Activated CD8-positive, alpha-beta memory T cell treated with anti-CD3 and anti-CD28 coated beads, Interleukin-2, amount 50 U/mL, for 4 hours (primary cell): ENCODE data around the gene PIP5K1A.
A peak's percentile ranks its signal among the peaks of the same experiment; 100 is the strongest.
"Not testable (repeated sequence)": the region's sequence is repeated elsewhere in the genome, so short reads cannot be mapped to it uniquely, and the experiment has no call there.

Source experiments
- DNase-seq: peaks from one replicate; pipeline ENCODE4 v3.0.0-alpha.2; 2020

PIP5K1A gene

GRCh38 chr1:151193856-151194255, 4.5 kb upstream of the PIP5K1A start:
- DNase-seq, result no peak

GRCh38 chr1:151194894-151195594, 3.3 kb upstream of the PIP5K1A start:
- DNase-seq, result not testable (repeated sequence)

GRCh38 chr1:151196292-151196800, 2.0 kb upstream of the PIP5K1A start:
- DNase-seq, result peak; percentile 42

- DNase-seq, result no peak
Observed at GRCh38 chr1:151197863-151198253, 494 bp upstream of the PIP5K1A start.

GRCh38 chr1:151199873-151200581, 1.7 kb downstream of the PIP5K1A start:
- DNase-seq, result no peak

- DNase-seq, result not testable (repeated sequence)
Observed at GRCh38 chr1:151205381-151205965, 7.1 kb downstream of the PIP5K1A start.

GRCh38 chr1:151210830-151211229, 12.5 kb downstream of the PIP5K1A start:
- DNase-seq, result no peak

GRCh38 chr1:151211972-151212705, 13.8 kb downstream of the PIP5K1A start:
- no peak for DNase-seq

- DNase-seq, result no peak
Observed at GRCh38 chr1:151213560-151213959, 15.2 kb downstream of the PIP5K1A start.

- no peak for DNase-seq
Observed at GRCh38 chr1:151221616-151222015, 23.3 kb downstream of the PIP5K1A start.

GRCh38 chr1:151222130-151222529, 23.8 kb downstream of the PIP5K1A start:
- DNase-seq, result no peak

GRCh38 chr1:151235235-151235634, 36.9 kb downstream of the PIP5K1A start:
- no peak for DNase-seq

- no peak for DNase-seq
Observed at GRCh38 chr1:151237678-151238466, 39.5 kb downstream of the PIP5K1A start.

- DNase-seq, result no peak
Observed at GRCh38 chr1:151238467-151238739, 40.1 kb downstream of the PIP5K1A start.

- DNase-seq, result no peak
Observed at GRCh38 chr1:151242442-151242841, 44.1 kb downstream of the PIP5K1A start.

GRCh38 chr1:151243683-151244216, 45.4 kb downstream of the PIP5K1A start:
- no peak for DNase-seq

- DNase-seq, result no peak
Observed at GRCh38 chr1:151246786-151247185, 48.4 kb downstream of the PIP5K1A start.

GRCh38 chr1:151251656-151252470, 53.5 kb downstream of the PIP5K1A start:
- peak; percentile 57 for DNase-seq

GRCh38 chr1:151254217-151255213, 56.2 kb downstream of the PIP5K1A start, which contains the start of gene PSMD4:
Gene PSMD4, plus strand, starts transcription at chr1:151254734. Its CDS starts 49 bp downstream, at chr1:151254783.
- peak; percentile 92 for DNase-seq

- no peak for DNase-seq
Observed at GRCh38 chr1:151255381-151255780, 57.0 kb downstream of the PIP5K1A start.
